Brain pericyte (primary cell): ENCODE data around the gene CAPG.
A peak's percentile ranks its signal among the peaks of the same experiment; 100 is the strongest.

ENCODE experiments used
- DNase-seq: peaks from one replicate; pipeline ENCODE4 v3.0.0-alpha.2; 2012; ENCODE audit warnings: low read depth, low spot score

CAPG gene

DNA sequence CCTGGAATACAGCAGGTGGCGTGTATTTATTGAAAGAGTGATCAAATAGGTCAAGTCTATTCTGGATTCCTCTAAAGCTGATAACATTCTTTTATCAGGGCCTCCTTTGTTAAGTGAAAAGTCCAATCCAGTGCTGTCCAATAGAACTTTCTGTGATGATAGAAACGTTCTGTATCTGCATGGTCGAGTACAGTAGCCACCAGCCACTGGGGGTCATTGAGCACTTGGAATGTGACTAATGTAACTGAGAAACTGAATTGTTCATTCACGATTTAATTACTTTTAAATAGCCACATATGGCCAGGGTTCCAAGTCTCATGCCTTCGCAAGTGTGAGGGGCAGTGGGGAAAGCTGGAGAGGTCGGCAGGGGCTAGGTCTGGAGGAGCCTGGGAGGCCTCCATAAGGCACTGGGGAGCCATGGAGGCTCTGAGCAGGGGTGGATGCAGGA lies 28.9 kb upstream of the CAPG start:
- DNase-seq = no peak

DNA sequence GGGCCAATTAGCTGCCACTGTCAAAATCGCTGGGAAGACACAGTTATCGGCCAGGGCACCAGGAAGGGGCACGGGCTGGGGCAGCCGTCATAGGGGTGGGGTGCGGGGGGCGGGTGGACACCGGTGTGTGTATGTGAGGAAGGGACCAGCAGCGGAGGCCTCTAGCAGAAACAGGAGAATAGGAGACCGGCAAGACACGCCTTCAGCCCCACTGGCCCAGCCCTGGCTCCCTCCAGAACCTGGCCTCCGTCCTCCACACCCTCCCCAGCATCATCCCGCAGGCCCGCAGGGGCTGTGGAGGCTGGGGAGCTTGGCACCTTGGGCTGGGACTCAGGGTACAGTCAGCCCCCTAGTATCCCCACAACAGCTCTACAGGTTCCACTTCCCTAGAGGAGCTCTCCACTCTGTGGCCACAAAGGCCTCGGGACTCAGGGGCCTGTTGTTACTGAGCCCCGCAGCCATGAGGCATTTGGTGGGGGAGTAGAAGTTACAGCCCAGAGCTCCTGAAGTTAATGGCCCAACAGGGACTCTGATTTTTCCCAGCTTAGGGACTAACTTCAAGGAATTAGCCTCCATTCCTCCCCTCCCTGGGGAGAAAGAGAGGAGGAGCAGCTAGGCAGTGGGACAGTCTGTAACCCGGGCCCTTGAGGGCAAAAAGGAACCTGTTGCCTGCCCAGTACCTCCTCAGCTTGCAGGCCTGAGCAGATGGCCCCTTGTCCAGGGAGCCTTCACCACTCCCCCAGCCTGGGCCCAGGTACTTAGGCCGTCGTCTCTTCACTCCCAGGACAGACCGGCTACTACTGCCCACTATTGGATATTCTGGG lies 28.2 kb upstream of the CAPG start:
- no peak for DNase-seq

DNA sequence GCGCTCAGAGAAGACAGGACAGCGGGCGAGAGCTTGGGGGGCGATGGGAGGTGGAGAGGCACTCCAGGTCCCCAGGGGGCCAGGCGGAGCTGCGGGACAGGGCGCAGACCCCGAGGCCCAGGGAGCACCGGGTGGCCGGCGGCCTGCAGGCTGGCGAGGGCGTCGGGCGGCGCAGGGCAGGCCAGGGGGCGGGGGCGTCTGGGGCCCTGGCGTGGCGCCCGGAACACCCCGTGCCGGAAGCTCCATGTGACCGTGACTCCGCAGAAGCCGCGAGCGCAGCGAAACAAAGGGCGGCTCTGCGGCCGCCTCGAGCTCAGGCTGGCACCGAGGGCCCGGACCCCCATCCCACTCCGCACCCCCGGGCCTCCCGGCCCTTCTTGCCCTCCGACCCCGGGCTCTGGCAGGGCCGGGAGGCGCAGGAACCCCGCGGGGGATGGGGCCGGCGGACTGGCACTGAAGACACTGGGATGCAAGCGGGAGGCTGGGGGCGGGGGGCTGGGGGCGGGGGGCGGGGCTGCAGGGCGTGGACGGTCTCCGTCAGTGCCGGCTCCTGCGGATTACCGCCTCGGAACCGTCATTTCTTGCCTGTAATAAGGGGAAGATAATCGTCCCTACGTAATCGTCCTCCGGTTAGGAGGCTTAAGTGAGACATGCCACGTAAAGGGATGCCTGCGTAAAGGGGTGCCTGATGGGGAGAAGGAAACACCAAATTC lies 27.5 kb upstream of the CAPG start:
- DNase-seq = no peak

DNA sequence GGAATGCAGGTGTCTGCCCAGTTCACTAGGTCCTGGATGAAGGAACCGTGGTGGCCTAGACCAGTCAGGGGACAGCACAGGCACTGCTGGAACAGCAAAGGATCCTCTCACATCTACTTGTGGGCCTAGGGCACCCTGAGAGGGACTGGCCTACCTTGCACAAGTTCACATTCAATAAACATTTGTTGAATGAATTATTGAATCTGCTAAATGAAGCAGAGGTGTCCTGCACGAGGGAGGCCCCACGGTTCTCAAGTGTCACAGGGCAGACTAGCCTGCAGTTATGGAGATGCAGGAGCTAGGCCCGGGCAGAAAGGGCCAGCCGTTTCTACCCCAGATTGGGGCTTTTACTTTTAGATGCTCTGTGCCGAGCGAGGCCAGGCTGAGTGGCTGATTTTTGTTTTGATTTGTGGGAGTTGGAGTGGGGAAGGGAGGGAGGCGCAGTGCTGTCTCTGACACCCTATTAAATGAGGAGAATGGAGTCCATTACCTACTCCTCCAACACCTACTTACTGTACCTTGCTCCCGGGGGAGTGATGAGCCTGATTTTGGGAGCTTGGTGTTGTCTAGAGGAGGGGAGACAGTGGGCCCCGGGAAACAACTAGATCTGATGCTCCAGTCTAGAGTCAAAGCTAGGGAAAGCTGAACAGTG lies 26.8 kb upstream of the CAPG start:
- DNase-seq = no peak

DNA sequence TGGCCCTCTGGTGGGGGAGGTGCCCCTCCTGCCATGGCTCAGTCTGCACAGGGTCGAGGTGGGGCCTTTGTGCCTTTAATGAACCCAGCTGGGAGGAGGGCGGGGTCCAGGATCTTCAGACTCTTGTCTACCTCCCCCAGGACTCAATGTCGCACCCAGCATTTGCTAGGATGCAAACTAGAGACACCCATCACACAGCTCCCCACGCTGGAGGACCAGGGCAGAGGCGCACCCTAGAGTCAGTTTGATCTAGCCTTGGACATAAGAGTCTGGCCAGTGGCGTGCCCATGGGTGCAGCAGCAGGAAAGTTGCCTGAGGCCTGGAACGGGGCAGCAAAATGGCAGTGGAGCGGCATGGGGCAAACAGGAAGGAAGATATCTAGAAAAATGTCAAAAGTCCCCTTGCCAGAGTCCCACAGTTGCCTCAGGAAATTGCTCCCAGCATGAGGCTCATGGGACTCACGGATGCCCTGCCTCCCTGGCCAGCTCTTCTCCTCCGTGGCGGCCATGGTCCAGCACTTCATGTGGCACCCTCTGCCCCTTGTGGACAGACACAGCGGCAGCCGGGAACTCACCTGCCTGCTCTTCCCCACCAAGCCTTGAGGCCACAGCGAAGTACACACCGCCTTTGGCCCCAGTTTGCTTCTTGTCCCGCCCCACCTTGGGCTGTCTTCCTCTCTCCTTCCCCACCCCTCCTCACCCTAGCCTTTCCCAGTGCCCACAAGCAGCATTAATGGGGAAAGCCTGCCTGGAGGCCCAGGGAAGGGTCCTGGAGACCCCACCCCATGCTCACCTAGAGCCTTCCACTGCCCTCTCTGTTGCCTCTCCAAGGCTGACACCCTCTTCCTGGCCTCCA lies 26.0 kb upstream of the CAPG start:
- DNase-seq = no peak

DNA sequence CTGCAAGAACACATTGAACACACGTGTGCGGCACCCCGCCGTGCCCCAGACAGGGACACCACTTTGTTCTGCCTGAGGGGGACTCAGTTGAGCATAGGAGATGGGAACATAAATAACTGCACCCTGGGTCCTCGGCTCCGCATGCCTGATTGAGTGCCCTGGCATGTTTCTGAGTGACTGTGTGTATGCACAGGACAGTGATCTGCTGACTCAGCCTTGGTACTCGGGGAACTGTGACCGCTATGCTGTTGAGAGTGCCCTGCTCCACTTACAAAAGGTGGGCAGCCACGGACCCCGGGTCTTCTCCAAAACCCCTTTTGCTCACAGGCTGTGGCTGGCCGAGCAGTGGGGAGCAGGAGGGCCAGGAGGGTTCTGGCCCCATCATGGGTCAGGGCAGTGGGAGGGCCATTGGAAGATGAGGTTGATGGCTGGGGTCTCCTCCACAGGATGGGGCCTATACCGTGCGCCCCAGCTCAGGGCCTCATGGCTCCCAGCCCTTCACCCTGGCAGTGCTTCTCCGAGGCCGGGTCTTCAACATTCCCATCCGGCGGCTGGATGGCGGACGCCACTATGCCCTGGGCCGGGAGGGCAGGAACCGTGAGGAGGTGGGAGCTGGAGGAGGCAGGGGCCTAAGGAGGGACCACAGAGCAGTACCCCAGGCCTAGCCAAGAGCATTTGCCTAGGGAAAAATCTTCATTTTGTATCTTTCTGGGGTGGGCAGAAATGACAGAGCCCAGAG lies 25.2 kb upstream of the CAPG start:
- no peak for DNase-seq

DNA sequence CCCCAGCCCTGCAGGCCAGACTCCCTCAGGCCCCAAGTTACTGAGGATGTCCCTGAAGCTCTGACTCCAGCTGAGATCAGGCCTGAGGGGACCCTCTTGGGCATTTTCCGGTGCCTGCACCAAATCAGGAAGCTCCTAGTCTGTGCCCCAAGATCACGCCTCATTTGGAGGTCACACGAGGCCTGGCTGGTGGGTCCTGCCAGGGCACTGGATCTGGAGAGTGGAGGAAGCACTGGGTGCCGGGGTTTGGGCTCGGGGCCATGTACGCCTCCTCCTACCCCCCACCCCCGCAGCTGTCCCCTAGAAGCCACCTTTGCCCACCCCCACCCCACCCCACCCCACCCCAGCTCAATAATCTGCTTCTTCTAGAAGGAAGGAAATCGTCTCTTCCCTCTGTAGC lies 24.5 kb upstream of the CAPG start:
- DNase-seq = no peak

DNA sequence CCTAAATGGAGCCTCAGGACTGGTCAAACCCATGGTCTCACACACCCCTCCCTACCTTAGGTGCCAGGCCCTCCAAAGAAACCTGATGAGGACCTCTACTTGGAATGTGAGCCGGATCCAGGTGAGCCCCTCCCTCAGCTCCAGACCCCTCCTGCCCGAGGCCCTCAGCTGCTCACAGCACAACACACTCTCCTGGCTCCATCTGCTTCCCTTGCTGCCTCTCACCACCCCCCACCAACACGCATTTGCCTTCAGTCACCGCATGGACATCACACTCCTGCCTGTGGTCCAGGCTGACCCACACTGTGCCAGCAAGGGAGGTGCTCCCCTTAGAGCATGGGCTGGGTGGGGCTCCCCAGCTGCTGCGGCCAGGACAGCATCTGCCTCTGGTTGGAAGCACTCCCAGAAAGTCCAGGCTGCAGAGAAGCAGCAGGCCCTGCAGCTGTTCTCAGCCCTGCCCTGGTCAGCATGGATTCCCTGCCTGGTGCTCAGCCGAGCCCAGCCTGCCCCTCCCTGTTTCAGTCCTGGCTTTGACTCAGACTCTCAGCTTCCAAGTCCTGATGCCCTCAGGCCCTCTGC lies 23.4 kb upstream of the CAPG start:
- peak; percentile 92 for DNase-seq

DNA sequence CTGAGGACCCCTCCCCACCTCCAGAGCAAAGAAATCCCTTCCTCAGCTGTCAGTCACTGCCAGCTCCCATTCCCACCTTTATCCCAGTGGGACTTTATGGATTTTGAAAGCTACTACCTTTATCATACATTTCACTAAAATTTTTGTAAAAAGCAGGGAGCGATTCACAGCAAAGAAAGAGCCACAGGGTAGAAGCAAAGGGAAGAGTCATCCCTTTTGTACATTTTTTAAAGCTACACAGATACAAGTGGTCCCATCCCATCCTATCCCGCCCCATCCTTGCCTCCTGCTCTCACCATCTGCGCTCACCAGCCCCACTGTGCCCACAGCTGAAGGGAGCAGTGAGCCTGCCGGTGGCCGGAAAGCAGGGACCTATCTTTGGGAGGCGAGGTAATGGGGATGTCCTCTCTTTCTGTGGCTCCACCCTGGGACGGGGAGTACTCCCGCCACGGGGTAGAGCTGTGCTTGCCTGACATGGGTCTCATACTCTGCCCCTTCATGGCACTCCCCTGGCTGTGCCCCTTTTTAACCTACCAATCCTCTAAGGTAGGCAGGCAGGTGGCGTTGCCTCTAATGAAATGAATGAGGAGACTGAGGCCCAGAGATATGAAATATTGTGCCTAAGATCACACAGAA lies 21.5 kb upstream of the CAPG start:
- no peak for DNase-seq

DNA sequence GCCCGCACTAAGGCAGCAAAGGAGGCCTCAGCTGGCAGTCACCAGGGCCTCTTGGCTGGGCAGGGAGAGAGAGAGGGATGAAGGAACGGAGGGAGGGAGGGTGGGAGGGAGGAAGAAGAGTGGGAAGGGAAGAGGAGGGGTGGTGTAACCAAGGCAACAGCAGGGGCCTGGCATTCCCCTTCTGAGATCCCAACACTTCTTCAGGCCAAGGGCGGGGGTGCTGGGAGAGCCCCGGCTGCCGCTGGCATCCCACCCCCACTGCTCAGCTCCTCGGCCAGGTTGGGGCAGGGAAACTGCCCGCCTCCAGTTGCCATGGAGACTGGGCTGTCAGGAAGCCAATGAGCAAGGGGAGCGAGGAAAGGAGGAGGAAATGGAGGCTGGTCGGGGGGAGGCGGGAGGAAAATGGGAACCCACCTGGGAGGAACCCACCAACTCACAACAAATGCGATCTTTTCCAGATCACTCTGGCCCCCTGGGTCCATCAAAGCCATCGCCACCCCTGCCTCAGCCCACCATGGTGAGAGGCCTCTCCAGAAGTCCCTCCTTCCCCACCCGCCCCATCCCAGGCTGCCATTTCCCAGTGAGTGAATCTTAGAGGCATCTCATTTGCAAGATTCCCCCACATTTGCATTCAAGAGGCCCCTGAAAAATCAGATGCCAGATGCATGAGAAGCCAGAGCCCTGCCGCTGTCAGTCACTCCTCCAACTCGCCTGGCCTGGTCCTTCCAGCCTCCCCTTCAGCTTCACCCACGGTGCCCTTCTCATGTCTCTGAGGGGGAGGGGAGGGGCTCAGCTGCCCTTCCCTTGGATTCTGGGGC lies 20.8 kb upstream of the CAPG start:
- no peak for DNase-seq

DNA sequence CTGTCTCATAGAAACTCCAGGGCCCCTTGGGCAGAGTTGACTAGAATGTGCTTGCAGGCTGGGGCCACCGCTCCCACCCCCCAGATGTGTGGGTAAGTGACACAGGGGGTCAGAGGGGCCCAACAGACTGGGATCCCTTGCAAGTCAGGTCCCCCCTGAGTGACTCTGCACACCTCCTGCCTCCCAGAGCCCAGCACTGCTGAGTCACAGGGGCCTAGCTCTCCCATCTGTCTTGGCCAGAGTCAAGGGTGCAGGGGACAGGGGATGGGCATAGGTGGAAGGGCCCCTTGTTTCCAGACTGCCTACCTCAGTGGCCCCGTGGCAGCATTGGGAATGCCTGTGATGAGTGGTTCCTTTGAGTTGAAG lies 19.7 kb upstream of the CAPG start:
- no peak for DNase-seq

DNA sequence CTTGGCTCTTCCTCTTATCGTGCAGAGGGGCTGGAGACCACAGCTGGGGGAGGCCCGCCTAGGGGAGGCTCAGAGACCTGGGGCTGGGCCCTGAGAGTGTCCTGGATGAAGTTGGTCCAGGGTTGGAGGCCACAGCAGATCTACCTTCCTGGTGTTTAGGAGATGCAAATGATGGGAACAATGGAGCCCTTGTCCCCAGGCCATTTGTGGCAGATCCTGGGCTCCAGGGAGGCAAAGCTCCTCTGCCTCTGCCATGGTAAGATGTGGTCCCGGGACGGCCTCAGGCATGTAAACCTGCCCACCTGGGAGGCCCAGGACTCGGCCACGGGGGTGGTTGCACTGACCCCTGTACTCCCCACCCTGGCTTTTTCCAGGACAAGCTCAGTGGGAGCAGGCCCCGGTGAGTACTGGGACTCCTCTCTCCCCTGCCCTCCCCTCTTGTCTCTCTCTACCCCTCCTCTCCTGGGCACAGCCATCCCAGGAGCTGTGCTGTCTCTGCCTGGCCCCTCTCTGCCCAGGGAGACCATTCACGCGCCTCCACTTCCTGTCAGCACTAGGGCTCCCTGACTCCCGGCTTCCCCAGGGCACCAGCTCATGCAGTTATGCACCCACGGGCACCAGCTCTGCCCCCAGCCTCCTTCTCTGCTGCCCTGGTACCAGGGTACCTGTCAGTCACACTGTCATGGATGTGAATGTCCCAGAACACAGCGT lies 19.2 kb upstream of the CAPG start:
- DNase-seq = no peak

DNA sequence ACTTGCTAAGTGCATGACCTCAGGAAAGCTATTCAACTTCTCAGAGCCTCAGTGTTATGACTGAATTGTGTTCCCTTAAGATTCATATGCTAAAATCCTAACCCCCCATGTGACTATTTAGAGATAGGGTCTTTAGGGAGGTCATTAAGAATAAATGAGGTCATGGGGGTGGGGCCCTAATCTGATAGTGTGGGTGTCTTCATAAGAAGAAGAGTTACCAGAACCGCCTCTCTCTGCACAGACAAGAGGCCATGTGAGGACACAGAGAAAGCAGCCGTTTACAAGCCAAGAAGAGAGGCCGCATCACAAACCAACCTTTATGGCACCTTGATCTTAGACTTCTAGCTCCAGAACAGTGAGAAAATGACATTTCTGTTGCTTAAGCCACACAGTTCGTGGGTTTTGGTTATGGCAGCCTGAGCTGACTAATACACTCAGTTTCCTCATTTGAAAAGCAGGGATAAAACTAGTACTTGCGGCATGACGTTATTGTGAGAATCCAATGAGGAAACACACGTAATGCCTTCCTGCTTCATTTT lies 18.2 kb upstream of the CAPG start:
- no peak for DNase-seq

DNA sequence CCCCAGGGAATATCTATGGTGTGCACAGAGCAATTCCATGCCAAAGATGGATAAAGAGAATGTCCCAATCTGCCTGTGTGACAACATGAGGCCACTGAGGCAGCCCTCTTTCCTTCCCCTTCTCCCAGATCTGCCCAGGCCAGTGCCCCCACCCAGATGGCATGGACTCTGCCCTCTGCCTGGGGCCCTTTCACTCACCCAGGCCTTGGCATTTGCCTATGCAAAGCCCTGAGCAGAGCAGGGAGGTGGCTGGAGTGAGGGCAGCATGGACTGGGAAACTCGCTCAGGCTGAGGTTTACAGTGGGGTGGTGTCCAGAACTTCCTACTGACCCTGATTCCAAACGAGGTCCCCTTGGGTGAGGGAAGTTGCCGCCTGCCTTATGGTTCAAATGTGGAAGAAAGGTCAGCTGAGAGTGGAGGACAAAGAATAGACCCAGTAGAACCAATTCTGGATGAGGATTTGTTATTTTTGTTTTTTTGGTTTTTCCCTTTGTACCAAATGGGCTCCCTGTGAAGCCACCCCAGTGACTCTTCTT lies 17.2 kb upstream of the CAPG start:
- no peak for DNase-seq

DNA sequence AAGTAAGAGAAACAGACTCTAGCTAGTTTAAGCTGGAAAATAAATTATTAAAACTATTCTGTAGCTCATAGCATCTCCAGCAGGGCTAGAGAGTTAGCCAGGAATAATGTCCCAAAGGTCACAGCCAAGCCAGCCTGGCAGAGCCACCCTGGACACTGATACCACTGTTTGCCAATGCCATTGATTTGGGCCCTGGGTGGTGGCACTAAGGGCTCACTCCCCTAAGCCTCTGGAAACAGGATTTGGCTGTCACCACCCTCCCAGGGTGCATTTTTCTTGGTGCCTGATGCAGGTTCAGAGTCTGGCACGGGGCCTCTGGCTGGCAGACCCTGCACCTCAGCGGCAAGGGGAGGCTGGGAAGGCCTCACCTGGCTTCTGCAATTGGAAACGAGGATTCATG lies 15.4 kb upstream of the CAPG start:
- DNase-seq = no peak

DNA sequence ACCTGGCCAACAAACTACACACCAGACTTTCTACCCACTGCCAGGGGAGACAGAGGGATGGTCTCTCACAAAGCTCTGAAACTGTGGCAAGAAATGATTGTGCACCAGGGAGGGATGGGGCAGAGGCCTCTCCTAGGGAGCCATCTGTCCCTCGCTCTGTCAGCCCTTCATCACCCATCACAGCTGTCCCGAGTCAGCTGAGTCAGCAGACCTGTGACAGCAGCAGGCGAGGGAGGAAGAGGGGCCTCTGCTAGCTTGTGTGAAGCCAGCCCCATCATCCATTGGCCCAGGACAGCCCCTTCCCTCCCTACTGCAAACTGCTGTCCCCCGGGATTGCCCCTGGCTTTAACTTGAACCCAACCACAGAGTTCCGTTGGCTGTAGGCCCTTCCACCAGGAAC lies 13.4 kb upstream of the CAPG start:
- DNase-seq = no peak

DNA sequence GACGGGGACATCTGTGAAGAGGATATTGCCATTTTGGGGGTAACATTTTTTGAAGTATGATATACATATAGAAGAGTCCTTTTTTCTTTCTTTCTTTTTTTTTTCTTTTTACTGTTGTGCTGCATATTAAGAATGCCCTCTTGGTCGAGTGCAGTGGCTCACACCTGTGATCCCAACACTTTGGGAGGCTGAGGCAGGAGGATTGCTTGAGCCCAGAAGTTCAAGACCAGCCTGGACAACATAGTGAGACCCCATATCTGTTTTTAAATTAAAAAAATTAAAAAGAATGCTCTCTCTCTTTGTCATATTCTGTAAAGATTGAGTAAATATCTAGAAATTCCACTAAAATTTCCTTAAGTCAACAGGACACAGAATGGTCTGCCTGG lies 11.9 kb upstream of the CAPG start:
- DNase-seq = no peak
